Psoas muscle (tissue), 8 donors: ENCODE results near the gene FREM3. TPM values are rescaled to one million over a fixed set of nuclear protein-coding genes. Genes with fewer than 3 reads are reported as not detected.

Experiments
- ATAC-seq, 4 donors: fragments of 200-7000 bp; cut with Tn5 transposase; one replicate each; pipeline ENCODE4 v1.9.1; 2020; ENCODE audit warnings: moderate library complexity in 3 of 4, mild to moderate bottlenecking in 2 of 4
- DNase-seq, 2 donors: peaks; one replicate each; pipeline ENCODE4 v3.0.0-alpha.2; 2020
- H3K27ac ChIP-seq: fragments of 200-600 bp; one replicate; pipeline ENCODE4 v1.8.0; 2022
- H3K27me3 ChIP-seq, 3 donors: fragments of 200-600 bp in 1 of 3; one replicate each; pipeline versions ENCODE4 v1.6.1 to v1.8.0; 2013 to 2022; ENCODE audit warnings: low read length in 2 of 3, mild to moderate bottlenecking in 2 of 3, moderate library complexity in 1 of 3; ENCODE audit not compliant: insufficient read depth in 3 of 3
- H3K36me3 ChIP-seq, 2 donors: fragments of 200-600 bp in 1 of 2; one replicate each; pipeline versions ENCODE4 v1.6.1 to v1.8.0; 2013 to 2022; ENCODE audit warnings: low read depth in 1 of 2, mild to moderate bottlenecking in 1 of 2, moderate library complexity in 1 of 2; ENCODE audit not compliant: insufficient read depth in 1 of 2
- H3K4me1 ChIP-seq: fragments of 200-600 bp; one replicate; pipeline ENCODE4 v1.8.0; 2022
- H3K4me3 ChIP-seq: fragments of 200-600 bp; one replicate; pipeline ENCODE4 v1.8.0; 2022; ENCODE audit warnings: mild to moderate bottlenecking
- H3K9me3 ChIP-seq: fragments of 200-600 bp; one replicate; pipeline ENCODE4 v1.8.0; 2022
- CTCF ChIP-seq: fragments of 200-600 bp; IDR thresholded peaks from one replicate; pipeline ENCODE4 v1.8.0; 2022; ENCODE audit warnings: antibody characterized with exemption
- WGBS, 3 donors: extraction: QIAGEN DNeasy Blood & Tissue Kit; methylation state at CpG; one replicate each; pipeline versions ENCODE4 v1.1.6 to v1.1.7; 2013; 5-methylcytosine and 5-hydroxymethylcytosine counted together
- intact Hi-C, 2 donors: fragments of 100-400 bp; cut with DNase I; formaldehyde crosslinking; loops; one replicate each; pipeline versions ENCODE4 v1.11.0 to v1.14.2; 2022
- polyA plus RNA-seq, 3 donors: library from polyadenylated mRNA; stranded (reverse); fragments of 200-250 nt; gene quantifications; one replicate each; pipeline ENCODE4 v1.2.3, GENCODE V29; 2013
- total RNA-seq, 4 donors: library from RNA; stranded (reverse); fragmentation: NEBNext Ultra II Directional in 2 of 4; extraction: Animal tissue kit (Norgen Biotek cat#: 25700) in 2 of 4; gene quantifications; one replicate each; pipeline versions ENCODE4 v1.2.1 to v1.2.4, GENCODE V29; 2021 to 2023
- donor health status: healthy with polysubstance abuse.
- donor health status: DM: no; HTN: no; CAD: no; lungs with moderate emphysema.
- donor health status: Bipolar disorder and iron deficiency.
- donor health status: healthy.
- donor health status: DM: yes; HTN: yes; CAD: no.
- donor health status: DM: no; HTN: no; CAD: no.
- donor health status: DM: no; HTN: no; CAD: no.
- donor health status: DM: yes; HTN: yes; CAD: no.

The FREM3 gene
- total and polyA plus RNA-seq, 7 donors, result 0.01 TPM; not detected in 6

- DNase-seq (no peak), ATAC-seq (no peak)
- Histone ChIP-seq H3K4me3 (no peak overlapping the region), H3K27me3 (no peaks in the 10 kb centered on the region), H3K27ac (no peak overlapping the region), H3K4me1 (no peaks in the 10 kb centered on the region), H3K36me3 (no peaks in the 10 kb centered on the region), H3K9me3 (no peaks in the 10 kb centered on the region)
- intact Hi-C loops, result no loop called here
- TF ChIP-seq CTCF, result no peak
Measured at GRCh38 chr4:143643399-143643798, 57.1 kb downstream of the FREM3 start.

- intact Hi-C loops, result no loop called here
- WGBS, 3 donors, result 86 to 95% (median 88%) methylated on average over 1 of the region's 1 CpG
- Histone ChIP-seq H3K36me3 (no peaks in the 10 kb centered on the region), H3K4me3 (no peak overlapping the region), H3K4me1 (no peaks in the 10 kb centered on the region), H3K27ac (no peak overlapping the region), H3K9me3 (no peaks in the 10 kb centered on the region), H3K27me3 (no peaks in the 10 kb centered on the region)
- TF ChIP-seq CTCF, result no peak
- no peak for DNase-seq
- ATAC-seq, result no peak
Measured at GRCh38 chr4:143642611-143643010, 57.9 kb downstream of the FREM3 start.

GRCh38 chr4:143641361-143641760, 59.1 kb downstream of the FREM3 start:
- no peak for DNase-seq
- ATAC-seq, result no peak
- H3K9me3 ChIP-seq, result no peaks in the 10 kb centered on the region
- intact Hi-C loops, result no loop called here
- H3K27ac ChIP-seq, result no peak overlapping the region
- H3K36me3 ChIP-seq, result no peaks in the 10 kb centered on the region
- no peaks in the 10 kb centered on the region for H3K4me1 ChIP-seq
- H3K4me3 ChIP-seq, result no peak overlapping the region
- TF ChIP-seq CTCF, result no peak
- H3K27me3 ChIP-seq, result no peaks in the 10 kb centered on the region
- WGBS, 3 donors, result 32 to 44% (median 37%) methylated on average over 1 of the region's 1 CpG

- no peaks in the 10 kb centered on the region for H3K36me3 ChIP-seq
- H3K9me3 ChIP-seq, result no peaks in the 10 kb centered on the region
- DNase-seq (no peak), ATAC-seq (no peak)
- no peak for TF ChIP-seq CTCF
- no peak overlapping the region for H3K4me3 ChIP-seq
- intact Hi-C loops, result no loop called here
- no peak overlapping the region for H3K27ac ChIP-seq
- H3K27me3 ChIP-seq, result no peaks in the 10 kb centered on the region
- no peaks in the 10 kb centered on the region for H3K4me1 ChIP-seq
Measured at GRCh38 chr4:143634763-143635162, 65.7 kb downstream of the FREM3 start.

GRCh38 chr4:143633833-143634232, 66.6 kb downstream of the FREM3 start:
- H3K4me3 ChIP-seq, result no peak overlapping the region
- no peak for ATAC-seq
- no peak for TF ChIP-seq CTCF

More at GRCh38 chr4:143633833-143634232, 66.6 kb downstream of the FREM3 start:
- no peaks in the 10 kb centered on the region for H3K36me3 ChIP-seq
- intact Hi-C loops, result no loop called here
- no peaks in the 10 kb centered on the region for H3K4me1 ChIP-seq
- DNase-seq, result no peak
- no peaks in the 10 kb centered on the region for H3K9me3 ChIP-seq
- no peaks in the 10 kb centered on the region for H3K27me3 ChIP-seq
- no peak overlapping the region for H3K27ac ChIP-seq
